ENCODE measurements around the gene SMIM3. TPM values are rescaled to one million over a fixed set of nuclear protein-coding genes. Genes with fewer than 3 reads are reported as not detected.

SMIM3 gene
- total and polyA plus RNA-seq, 2 of the 13 experiments (the other 11 are each of a cell fraction or from before 2014, with no cell fraction given) = 11.6 to 96.7 TPM

DNA sequence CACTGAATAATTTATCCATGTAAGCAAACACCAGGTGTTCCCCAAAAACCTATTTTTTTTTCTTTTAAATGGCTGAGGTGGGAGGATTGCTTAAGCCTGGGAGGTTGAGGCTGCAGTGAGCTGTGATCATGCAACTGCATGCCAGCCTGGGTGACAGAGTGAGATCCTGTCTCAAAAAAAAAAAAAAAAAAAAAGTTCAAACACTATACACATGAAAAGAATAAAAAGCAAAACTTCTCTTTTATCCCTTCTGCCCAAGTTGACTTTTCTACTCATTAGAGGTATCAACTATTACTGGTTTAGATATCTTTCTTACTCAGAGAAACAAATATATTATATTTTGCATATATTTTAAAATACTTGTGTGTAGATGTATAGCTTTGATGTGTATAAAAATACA lies 37.6 kb upstream of the SMIM3 start:
- DNase-seq (ENCODE audit: low spot score) = no peak
- Histone ChIP-seq H3K4me3 (replicated peaks in 1 of 3; ENCODE audit: insufficient read depth in 1 of 3, low read depth in 2 of 3, low read length in 3 of 3) (no peak overlapping the region), H3K79me2 (ENCODE audit: insufficient read depth, low read length) (peaks cover 25% of the 10 kb centered on the region), H3K9me3 (ENCODE audit: low read length) (no peaks in the 10 kb centered on the region; the same call in 1 of the 2 replicates), H3K4me2 (ENCODE audit: low read depth, low read length) (no peak overlapping the region), H3K9ac (ENCODE audit: insufficient read depth, low read depth, low read length) (no peak overlapping the region), H3K4me1 (ENCODE audit: insufficient read depth, low read length) (peaks cover 7% of the 10 kb centered on the region), H4K20me1 (ENCODE audit: insufficient read depth, low read length) (no peaks in the 10 kb centered on the region), H2AFZ (ENCODE audit: low read length) (no peak overlapping the region), H3K27ac (ENCODE audit: extremely low read length, insufficient read depth, low read length) (no peak overlapping the region), H3K27me3 (ENCODE audit: control insufficient read depth in 1 of 2, insufficient read depth in 2 of 2, low read length in 2 of 2) (no peaks in the 10 kb centered on the region), H3K36me3 (replicated peaks in 1 of 2; ENCODE audit: control insufficient read depth in 1 of 2, insufficient read depth in 2 of 2, low read length in 2 of 2) (peaks cover 0 to 25% of the 10 kb centered on the region in 2 experiments; a peak in 2 of 5 replicates)
- in situ Hi-C loops (cut with HindIII; ENCODE audit: extremely low pct_ligation_motif_present, low pct_unique_long_range_greater_than_20kb) (no loop called here), intact Hi-C loops (cut with micrococcal nuclease; ENCODE audit: unreplicated experiment) (no loop called here)
- TF ChIP-seq SMAD1 (CRISPR knock-in tag; IDR thresholded peaks at IDR 0.05; ENCODE audit: borderline replicate concordance, low read depth) (no peak), ZNF326 (CRISPR knock-in tag; IDR thresholded peaks at IDR 0.05; ENCODE audit: borderline replicate concordance) (no peak), ZNF263 (CRISPR knock-in tag; IDR thresholded peaks at IDR 0.05) (no peak), TBP (CRISPR knock-in tag; IDR thresholded peaks at IDR 0.05) (no peak), POLR2AphosphoS2 (IDR thresholded peaks at IDR 0.05; ENCODE audit: low read depth, low read length) (no peak), ZNF224 (CRISPR knock-in tag; IDR thresholded peaks at IDR 0.05) (no peak), ZSCAN12 (CRISPR knock-in tag; IDR thresholded peaks at IDR 0.05) (no peak), KDM1A (CRISPR knock-in tag; IDR thresholded peaks at IDR 0.05) (no peak), DMAP1 (CRISPR knock-in tag; IDR thresholded peaks at IDR 0.05) (no peak), TP53 (CRISPR knock-in tag; conservative IDR thresholded peaks at IDR 0.05) (no peak)
- TF ChIP-seq, protein P1, sequence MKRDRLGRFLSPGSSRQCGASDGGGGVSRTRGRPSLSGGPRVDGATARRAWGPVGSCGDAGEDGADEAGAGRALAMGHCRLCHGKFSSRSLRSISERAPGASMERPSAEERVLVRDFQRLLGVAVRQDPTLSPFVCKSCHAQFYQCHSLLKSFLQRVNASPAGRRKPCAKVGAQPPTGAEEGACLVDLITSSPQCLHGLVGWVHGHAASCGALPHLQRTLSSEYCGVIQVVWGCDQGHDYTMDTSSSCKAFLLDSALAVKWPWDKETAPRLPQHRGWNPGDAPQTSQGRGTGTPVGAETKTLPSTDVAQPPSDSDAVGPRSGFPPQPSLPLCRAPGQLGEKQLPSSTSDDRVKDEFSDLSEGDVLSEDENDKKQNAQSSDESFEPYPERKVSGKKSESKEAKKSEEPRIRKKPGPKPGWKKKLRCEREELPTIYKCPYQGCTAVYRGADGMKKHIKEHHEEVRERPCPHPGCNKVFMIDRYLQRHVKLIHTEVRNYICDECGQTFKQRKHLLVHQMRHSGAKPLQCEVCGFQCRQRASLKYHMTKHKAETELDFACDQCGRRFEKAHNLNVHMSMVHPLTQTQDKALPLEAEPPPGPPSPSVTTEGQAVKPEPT (CRISPR knock-in tag; IDR thresholded peaks at IDR 0.05; ENCODE audit: low read depth) = no peak
- CTCF ChIA-PET (ENCODE audit: low intra/inter-chr PET ratio, low total read pairs) = no interaction called here
- no peak for ATAC-seq
- POLR2A ChIA-PET = interaction anchor here (1.1 kb wide), 1 partner anchor 40 kb away, joined by 3 read pairs; the partner anchor contains the start of gene RBM22
- no peak for FAIRE-seq
- BruUV-seq (replicated peaks) = no TSS peak

Data from HepG2 (cell line).